CD14-positive monocyte (primary cell): ENCODE data around the gene LYRM7. TPM values are rescaled to one million over a fixed set of nuclear protein-coding genes. Genes with fewer than 3 reads are reported as not detected.
"Not testable (repeated sequence)": the region's sequence is repeated elsewhere in the genome, so short reads cannot be mapped to it uniquely, and the experiment has no call there.

Source experiments
- DNase-seq, 3 donors: peaks; one replicate each; pipeline ENCODE4 v3.0.0-alpha.2; 2011 to 2022
- H2AFZ ChIP-seq: 2 replicates; pipeline ENCODE4 v1.6.0; 2012; ENCODE audit warnings: mild to moderate bottlenecking, low read depth, low read length, inconsistent platforms; ENCODE audit not compliant: insufficient read depth, poor library complexity, severe bottlenecking
- H3K27ac ChIP-seq, 2 donors: 1 replicate in 1 of 2; 2 replicates in 1 of 2; pipeline ENCODE4 v1.5.1; 2012 to 2013; ENCODE audit warnings: low read length in 2 of 2, control low read depth in 1 of 2, inconsistent platforms in 1 of 2, low read depth in 1 of 2, mild to moderate bottlenecking in 1 of 2
- H3K27me3 ChIP-seq, 2 donors: one replicate each; pipeline versions ENCODE4 v1.6.0 to v1.6.1; 2011 to 2013; ENCODE audit warnings: low read length in 2 of 2; ENCODE audit not compliant: control insufficient read depth in 2 of 2, insufficient read depth in 2 of 2
- H3K36me3 ChIP-seq, 2 donors: replicated peaks in 1 of 2; 1 replicate in 1 of 2; 2 replicates in 1 of 2; pipeline versions ENCODE4 v1.5.1 to v1.6.1; 2012 to 2013; ENCODE audit warnings: low read length in 2 of 2, control low read depth in 1 of 2, inconsistent platforms in 1 of 2, mild to moderate bottlenecking in 1 of 2; ENCODE audit not compliant: insufficient read depth in 2 of 2, control insufficient read depth in 1 of 2
- H3K4me1 ChIP-seq, 2 donors: 1 replicate in 1 of 2; 2 replicates in 1 of 2; pipeline versions ENCODE4 v1.5.1 to v1.6.1; 2012 to 2013; ENCODE audit warnings: low read length in 2 of 2, control low read depth in 1 of 2, inconsistent platforms in 1 of 2, mild to moderate bottlenecking in 1 of 2, moderate library complexity in 1 of 2; ENCODE audit not compliant: insufficient read depth in 2 of 2, control insufficient read depth in 1 of 2
- H3K4me2 ChIP-seq: replicated peaks from 2 replicates; pipeline ENCODE3; 2012; ENCODE audit warnings: low read length, moderate library complexity, mild to moderate bottlenecking; ENCODE audit not compliant: poor library complexity, severe bottlenecking; ENCODE audit errors: extremely low read depth
- H3K4me3 ChIP-seq, 3 experiments: fragments of 200-600 bp in 1 of 3; sonication (generic) in 1 of 3; replicated peaks in 1 of 3; 1 replicate in 2 of 3; 2 replicates in 1 of 3; pipeline ENCODE4 v1.5.1; 2011 to 2013; ENCODE audit warnings: low read length in 3 of 3, mild to moderate bottlenecking in 3 of 3, control low read depth in 2 of 3, low read depth in 2 of 3, inconsistent platforms in 1 of 3, moderate library complexity in 1 of 3
- H3K79me2 ChIP-seq: 2 replicates; pipeline ENCODE4 v1.6.0; 2012; ENCODE audit warnings: mild to moderate bottlenecking, control low read depth, inconsistent platforms, low read length, moderate library complexity; ENCODE audit not compliant: insufficient read depth
- H3K9ac ChIP-seq: 2 replicates; pipeline ENCODE4 v1.6.0; 2017; ENCODE audit warnings: low read length, mild to moderate bottlenecking; ENCODE audit not compliant: insufficient read depth, poor library complexity, severe bottlenecking
- H3K9me3 ChIP-seq, 2 donors: replicated peaks in 1 of 2; 1 replicate in 1 of 2; 2 replicates in 1 of 2; pipeline versions ENCODE4 v1.5.1 to v1.6.1; 2012 to 2013; ENCODE audit warnings: low read length in 2 of 2, control low read depth in 1 of 2; ENCODE audit not compliant: control insufficient read depth in 1 of 2, insufficient read depth in 1 of 2
- H4K20me1 ChIP-seq: 2 replicates; pipeline ENCODE4 v1.6.0; 2012; ENCODE audit warnings: mild to moderate bottlenecking, low read length, control low read depth, moderate library complexity; ENCODE audit not compliant: insufficient read depth
- H3K27ac Mint-ChIP-seq, 7 donors: one replicate each; pipeline ENCODE4 v1.8.0; 2020; ENCODE audit warnings: mild to moderate bottlenecking in 7 of 7, mixed read lengths in 7 of 7, moderate library complexity in 6 of 7, inconsistent platforms in 2 of 7
- H3K27me3 Mint-ChIP-seq, 3 donors: one replicate each; pipeline ENCODE4 v1.8.0; 2021 to 2022; ENCODE audit warnings: low read depth in 3 of 3, mild to moderate bottlenecking in 3 of 3, mixed read lengths in 3 of 3, moderate library complexity in 3 of 3, inconsistent platforms in 1 of 3
- H3K36me3 Mint-ChIP-seq, 2 donors: one replicate each; pipeline ENCODE4 v1.8.0; 2020; ENCODE audit warnings: mixed read lengths in 2 of 2, inconsistent platforms in 1 of 2, mild to moderate bottlenecking in 1 of 2
- H3K4me1 Mint-ChIP-seq: one replicate; pipeline ENCODE4 v1.8.0; 2020; ENCODE audit warnings: mild to moderate bottlenecking, mixed read lengths
- H3K4me3 Mint-ChIP-seq, 2 donors: one replicate each; pipeline ENCODE4 v1.8.0; 2020; ENCODE audit warnings: mild to moderate bottlenecking in 2 of 2, mixed read lengths in 2 of 2, moderate library complexity in 1 of 2
- H3K9me3 Mint-ChIP-seq, 7 donors: one replicate each; pipeline ENCODE4 v1.8.0; 2020 to 2022; ENCODE audit warnings: mixed read lengths in 7 of 7, mild to moderate bottlenecking in 6 of 7, moderate library complexity in 6 of 7, inconsistent platforms in 2 of 7
- CTCF ChIP-seq: fragments of 200-600 bp; IDR thresholded peaks from one replicate; pipeline ENCODE4 v1.8.0; 2022; ENCODE audit warnings: antibody characterized with exemption, mild to moderate bottlenecking
- WGBS: methylation state at CpG from one replicate; pipeline ENCODE4 v1.1.5; 2013; ENCODE audit warnings: missing lambda C conversion rate; ENCODE audit not compliant: insufficient coverage; 5-methylcytosine and 5-hydroxymethylcytosine counted together
- intact Hi-C, 2 donors: fragments of 100-400 bp; cut with micrococcal nuclease; formaldehyde crosslinking; loops; one replicate each; pipeline versions ENCODE4 v1.15.0 to v1.15.1; 2023
- polyA plus RNA-seq, 3 donors: library from polyadenylated mRNA; depleted of rRNA in 1 of 3; unstranded in 2 of 3; stranded (reverse) in 1 of 3; fragments of 300-500 nt in 2 of 3; fragments of >200 nt in 1 of 3; fragmentation: Illumina TruSeq in 2 of 3; gene quantifications; 1 replicate in 2 of 3; 2 replicates in 1 of 3; pipeline ENCODE4 v1.2.3, GENCODE V29; 2012 to 2021

The LYRM7 gene
- polyA plus RNA-seq, 3 donors, result 3.1 to 3.7 (median 3.2) TPM

DNA sequence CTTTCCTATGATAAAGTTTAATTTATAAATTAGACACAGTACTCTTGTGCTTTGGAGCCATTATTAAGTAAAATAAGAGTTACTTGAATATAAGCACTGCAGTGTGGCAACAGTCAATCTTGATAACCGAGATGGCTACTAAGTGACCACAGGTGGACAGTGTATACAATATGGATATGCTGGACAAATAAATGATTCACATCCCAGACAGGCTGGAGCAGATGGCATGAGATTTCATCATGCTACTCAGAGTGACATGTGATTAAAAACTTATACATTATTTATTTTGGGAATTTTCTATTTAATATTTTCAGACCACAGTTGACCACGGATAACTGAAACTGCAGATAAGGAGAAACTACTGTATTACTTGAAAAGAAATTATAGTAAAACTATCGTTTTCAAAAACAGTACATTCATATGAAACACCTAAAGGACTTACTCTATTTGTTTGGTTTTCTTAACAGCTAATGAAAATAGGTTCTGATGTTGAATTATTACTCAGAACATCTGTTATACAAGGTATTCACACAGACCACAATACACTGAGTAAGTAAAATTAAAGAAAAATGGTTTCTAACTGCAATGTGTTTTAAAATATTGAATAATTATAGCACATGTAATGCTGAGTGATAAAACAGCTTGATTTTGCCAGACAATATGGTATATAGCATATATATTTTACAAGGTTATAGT is 16.0 kb downstream of the LYRM7 start:
- H3K4me3 ChIP-seq, result no peak overlapping the region
- H3K4me2 ChIP-seq, result no peak overlapping the region
- peaks cover 5% of the 10 kb centered on the region for H3K4me1 Mint-ChIP-seq
- intact Hi-C loops, result no loop called here
- DNase-seq, result no peak
- H3K9me3 Mint-ChIP-seq, result peaks cover 0 to 3% (median 0%) of the 10 kb centered on the region in 7 donors
- no peaks in the 10 kb centered on the region for H3K27me3 ChIP-seq
- no peak overlapping the region for H3K27ac Mint-ChIP-seq
- H3K36me3 ChIP-seq, result no peaks in the 10 kb centered on the region
- H3K36me3 Mint-ChIP-seq, result peaks cover 10 to 20% of the 10 kb centered on the region in 2 donors
- H4K20me1 ChIP-seq, result no peaks in the 10 kb centered on the region
- no peak for TF ChIP-seq CTCF
- no peaks in the 10 kb centered on the region for H3K79me2 ChIP-seq
- peaks cover 0 to 5% of the 10 kb centered on the region in 2 donors for H3K4me1 ChIP-seq
- WGBS, result no CpG with 5 or more reads among the region's 3 CpGs
- no peak overlapping the region for H2AFZ ChIP-seq
- no peaks in the 10 kb centered on the region for H3K9me3 ChIP-seq
- H3K9ac ChIP-seq, result no peak overlapping the region
- no peaks in the 10 kb centered on the region for H3K27me3 Mint-ChIP-seq
- no peak overlapping the region for H3K4me3 Mint-ChIP-seq
- no peak overlapping the region for H3K27ac ChIP-seq

- Histone ChIP-seq H3K4me2 (no peak overlapping the region), H3K4me3 (no peak overlapping the region), H3K4me1 (peaks cover 0 to 8% of the 10 kb centered on the region in 2 donors), H3K79me2 (no peaks in the 10 kb centered on the region), H3K27ac (no peak overlapping the region), H3K9ac (no peak overlapping the region), H4K20me1 (no peaks in the 10 kb centered on the region), H3K27me3 (no peaks in the 10 kb centered on the region), H2AFZ (no peak overlapping the region), H3K9me3 (no peaks in the 10 kb centered on the region), H3K36me3 (no peaks in the 10 kb centered on the region)
- Mint-ChIP-seq H3K4me3 (no peak overlapping the region), H3K9me3 (peaks cover 0 to 1% (median 0%) of the 10 kb centered on the region in 7 donors), H3K27me3 (no peaks in the 10 kb centered on the region), H3K27ac (no peak overlapping the region), H3K36me3 (peaks cover 7% of the 10 kb centered on the region in 2 donors), H3K4me1 (peaks cover 9% of the 10 kb centered on the region)
- WGBS, result 93% methylated on average over 2 of the region's 2 CpGs
- intact Hi-C loops, result no loop called here
- no peak for DNase-seq
- TF ChIP-seq CTCF, result no peak
Observed at GRCh38 chr5:131193106-131193505, 22.4 kb downstream of the LYRM7 start.

- H3K9me3 Mint-ChIP-seq, H3K9me3 ChIP-seq, H3K27me3 Mint-ChIP-seq, H3K27ac ChIP-seq, H3K36me3 Mint-ChIP-seq, H3K27ac Mint-ChIP-seq, H3K79me2 ChIP-seq, H3K4me2 ChIP-seq, H3K4me1 Mint-ChIP-seq, DNase-seq, intact Hi-C loops, H3K4me3 Mint-ChIP-seq, H3K9ac ChIP-seq, H3K27me3 ChIP-seq, H2AFZ ChIP-seq, H3K4me3 ChIP-seq, H4K20me1 ChIP-seq, H3K4me1 ChIP-seq, H3K36me3 ChIP-seq: not testable (repeated sequence)
- WGBS, result no CpG with 5 or more reads among the region's 7 CpGs
Observed at GRCh38 chr5:131193897-131194296, 23.2 kb downstream of the LYRM7 start.
